ENCODE measurements around the gene PIK3CB. TPM values are rescaled to one million over a fixed set of nuclear protein-coding genes. Genes with fewer than 3 reads are reported as not detected.
"Not testable (repeated sequence)": the region's sequence is repeated elsewhere in the genome, so short reads cannot be mapped to it uniquely, and the experiment has no call there.

PIK3CB gene
- total RNA-seq, 1 donor from 2014 or later = 14.2 TPM

- Mint-ChIP-seq H3K27ac (ENCODE audit: unreplicated experiment) (no peak overlapping the region), H3K36me3 (ENCODE audit: unreplicated experiment) (no peaks in the 10 kb centered on the region), H3K9me3 (ENCODE audit: unreplicated experiment) (no peaks in the 10 kb centered on the region), H3K27me3 (ENCODE audit: unreplicated experiment) (no peaks in the 10 kb centered on the region), H3K4me3 (ENCODE audit: unreplicated experiment) (no peak overlapping the region), H3K4me1 (ENCODE audit: low read depth, unreplicated experiment) (peaks cover 7% of the 10 kb centered on the region)
- DNase-seq = no peak
- TF ChIP-seq CTCF (IDR thresholded peaks at IDR 0.05; ENCODE audit: partially characterized antibody, unreplicated experiment) = no peak
These were observed 219.3 kb downstream of the PIK3CB start for GRCh38 chr3:138615462-138615861.

- peaks cover 4% of the 10 kb centered on the region for H3K36me3 Mint-ChIP-seq (ENCODE audit: unreplicated experiment)
- peaks cover 9% of the 10 kb centered on the region for H3K27me3 Mint-ChIP-seq (ENCODE audit: unreplicated experiment)
- peak overlapping the region; percentile 90 for H3K4me3 Mint-ChIP-seq (ENCODE audit: unreplicated experiment)
- no peak overlapping the region for H3K27ac Mint-ChIP-seq (ENCODE audit: unreplicated experiment)
- TF ChIP-seq CTCF (IDR thresholded peaks at IDR 0.05; ENCODE audit: partially characterized antibody, unreplicated experiment) = no peak
- H3K9me3 Mint-ChIP-seq (ENCODE audit: unreplicated experiment) = peaks cover 9% of the 10 kb centered on the region
- H3K4me1 Mint-ChIP-seq (ENCODE audit: low read depth, unreplicated experiment) = peaks cover 13% of the 10 kb centered on the region
- no peak for DNase-seq
These were observed 224.8 kb downstream of the PIK3CB start for GRCh38 chr3:138609898-138610266.

DNA sequence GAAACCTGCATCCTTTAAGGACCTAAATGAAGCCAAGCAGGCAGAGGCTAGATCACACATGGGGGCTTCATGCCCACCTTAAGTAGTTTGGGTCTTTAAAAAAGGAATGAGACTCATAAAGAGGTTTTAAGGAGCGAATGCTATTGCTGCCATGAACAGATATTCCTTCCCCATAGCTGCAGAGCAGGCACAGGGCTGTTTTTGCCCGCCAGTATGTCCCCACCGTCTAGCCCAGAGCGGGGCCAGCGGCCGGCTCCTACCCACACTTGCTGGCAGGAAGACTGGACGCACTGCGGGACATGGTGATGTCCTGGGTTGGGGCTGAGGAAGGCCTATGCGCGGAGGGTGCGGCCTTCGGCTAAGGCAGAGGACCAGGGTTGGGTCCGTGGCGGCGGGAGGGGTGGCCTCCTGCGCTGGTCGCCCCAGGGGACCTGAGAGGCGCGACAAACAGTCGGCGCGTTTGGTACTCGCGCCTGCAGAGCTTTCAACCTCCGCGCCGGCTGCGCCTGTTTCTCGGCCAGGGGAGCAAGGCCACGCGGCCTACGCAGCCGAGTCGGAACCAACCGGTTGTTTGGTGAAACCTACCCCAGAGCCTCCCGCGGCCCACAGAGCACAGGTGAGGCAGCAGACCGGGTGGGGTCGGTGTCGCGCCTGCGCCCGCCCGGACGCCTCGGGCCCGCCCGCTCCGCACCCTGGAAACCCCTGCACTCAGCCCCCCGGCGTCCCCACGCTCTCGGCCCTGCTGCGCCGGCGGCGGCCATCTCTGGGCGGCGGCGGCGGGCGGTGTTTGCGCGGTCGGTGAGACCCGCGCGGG, 226.2 kb downstream of the PIK3CB start, which contains the start of gene FAIM:
TSS of gene FAIM (plus strand) at position 450 of the 814 bp plus-strand sequence. CDS start 10,956 bp downstream, outside the sequence.
- Mint-ChIP-seq H3K27ac (ENCODE audit: unreplicated experiment) (peak within 1 kb of the TSS; percentile 90), H3K9me3 (ENCODE audit: unreplicated experiment) (peaks cover 9% of the 10 kb centered on the region)
- no peak for TF ChIP-seq CTCF (IDR thresholded peaks at IDR 0.05; ENCODE audit: partially characterized antibody, unreplicated experiment)

GRCh38 chr3:138604106-138604595, 230.6 kb downstream of the PIK3CB start:
- H3K9me3 Mint-ChIP-seq (ENCODE audit: unreplicated experiment); H3K4me1 Mint-ChIP-seq (ENCODE audit: low read depth, unreplicated experiment); H3K27me3 Mint-ChIP-seq (ENCODE audit: unreplicated experiment); H3K4me3 Mint-ChIP-seq (ENCODE audit: unreplicated experiment); H3K27ac Mint-ChIP-seq (ENCODE audit: unreplicated experiment); DNase-seq: not testable (repeated sequence)
- peaks cover 16% of the 10 kb centered on the region for H3K36me3 Mint-ChIP-seq (ENCODE audit: unreplicated experiment)

More for the DNA sequence above, 226.2 kb downstream of the PIK3CB start, which contains the start of gene FAIM:
- Mint-ChIP-seq H3K4me1 (ENCODE audit: low read depth, unreplicated experiment) (peaks cover 13% of the 10 kb centered on the region), H3K27me3 (ENCODE audit: unreplicated experiment) (peaks cover 9% of the 10 kb centered on the region), H3K4me3 (ENCODE audit: unreplicated experiment) (peak within 1 kb of the TSS; percentile 90), H3K36me3 (ENCODE audit: unreplicated experiment) (peaks cover 9% of the 10 kb centered on the region)
- peak; percentile 84 for DNase-seq

Other genes starting within 250 kb of the PIK3CB start
- 15.7 TPM for gene CEP70, start 240.7 kb downstream of the PIK3CB start, total RNA-seq (ENCODE audit: unreplicated experiment)
- 14.7 TPM for gene FAIM, start 226.2 kb downstream of the PIK3CB start, total RNA-seq (ENCODE audit: unreplicated experiment)
- gene FOXL2, start 112.2 kb upstream of the PIK3CB start, total RNA-seq (ENCODE audit: unreplicated experiment) = not detected
- 0.15 TPM for gene FOXL2NB, start 112.3 kb upstream of the PIK3CB start, total RNA-seq (ENCODE audit: unreplicated experiment)
- not detected for gene PRR23A, start 171.3 kb upstream of the PIK3CB start, total RNA-seq (ENCODE audit: unreplicated experiment)
- gene PRR23B, start 186.0 kb upstream of the PIK3CB start, total RNA-seq (ENCODE audit: unreplicated experiment) = not detected
- not detected for gene PRR23C, start 210.0 kb upstream of the PIK3CB start, total RNA-seq (ENCODE audit: unreplicated experiment)